ENCODE measurements around the gene IP6K3. TPM values are rescaled to one million over a fixed set of nuclear protein-coding genes. Genes with fewer than 3 reads are reported as not detected.

The IP6K3 gene
- total and polyA plus RNA-seq, 12 donors = 0.06 to 1.6 (median 0.71) TPM; not detected in 3

DNA sequence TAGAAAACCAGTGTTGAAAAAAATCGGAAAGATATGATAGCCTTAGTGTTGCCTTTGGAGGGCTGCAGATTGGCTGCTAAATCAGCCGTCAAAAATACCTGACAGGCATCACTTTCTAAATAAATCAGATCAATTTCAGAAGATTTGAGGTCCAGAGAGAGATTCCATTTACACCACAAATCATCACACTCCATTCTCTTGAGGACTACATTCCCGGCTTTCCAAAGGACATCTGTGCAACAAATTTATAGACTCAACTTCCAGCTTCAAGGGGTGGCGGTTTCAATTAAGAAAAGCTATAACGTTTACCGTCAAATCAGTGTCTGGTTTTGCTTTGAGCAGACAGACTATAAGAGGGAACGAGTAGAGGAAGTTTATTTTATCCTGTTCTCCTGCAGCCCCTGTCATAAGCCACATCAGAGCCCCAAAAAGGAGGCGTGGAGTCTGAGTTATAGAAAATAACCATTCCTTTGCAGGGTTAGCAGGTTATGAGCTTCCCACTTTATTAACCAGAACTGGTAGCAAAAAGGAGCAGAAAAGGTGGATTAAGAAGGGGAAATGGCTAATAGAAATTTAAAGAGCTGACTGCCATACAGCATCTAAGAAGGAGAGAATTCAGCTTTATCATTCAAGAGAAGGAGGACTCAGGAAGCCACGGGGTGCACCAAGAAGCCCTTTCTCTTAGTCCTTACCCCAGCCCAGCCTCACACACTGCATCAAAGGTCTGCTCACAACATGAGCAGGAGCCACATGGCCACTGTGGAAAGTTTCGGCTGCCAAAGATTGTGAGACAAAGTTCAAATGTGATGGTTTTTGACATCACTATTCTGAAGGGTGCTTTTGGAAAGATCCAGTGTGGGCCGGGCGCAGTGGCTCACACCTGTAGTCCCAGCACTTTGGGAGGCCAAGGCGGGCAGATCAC, 22.3 kb downstream of the IP6K3 start:
- Histone ChIP-seq H3K9me3 (replicated peaks in 1 of 3) (no peaks in the 10 kb centered on the region), H3K27ac (no peak overlapping the region), H3K27me3 (no peaks in the 10 kb centered on the region), H3K36me3 (replicated peaks in 1 of 2) (no peaks in the 10 kb centered on the region), H3K4me3 (no peak overlapping the region), H3K4me1 (replicated peaks in 1 of 2) (peaks cover 0 to 6% of the 10 kb centered on the region in 2 donors)
- WGBS, 4 donors = 74 to 78% (median 75%) methylated on average over 13 of the region's 13 CpGs
- DNase-seq = no peak
- TF ChIP-seq, protein P1, sequence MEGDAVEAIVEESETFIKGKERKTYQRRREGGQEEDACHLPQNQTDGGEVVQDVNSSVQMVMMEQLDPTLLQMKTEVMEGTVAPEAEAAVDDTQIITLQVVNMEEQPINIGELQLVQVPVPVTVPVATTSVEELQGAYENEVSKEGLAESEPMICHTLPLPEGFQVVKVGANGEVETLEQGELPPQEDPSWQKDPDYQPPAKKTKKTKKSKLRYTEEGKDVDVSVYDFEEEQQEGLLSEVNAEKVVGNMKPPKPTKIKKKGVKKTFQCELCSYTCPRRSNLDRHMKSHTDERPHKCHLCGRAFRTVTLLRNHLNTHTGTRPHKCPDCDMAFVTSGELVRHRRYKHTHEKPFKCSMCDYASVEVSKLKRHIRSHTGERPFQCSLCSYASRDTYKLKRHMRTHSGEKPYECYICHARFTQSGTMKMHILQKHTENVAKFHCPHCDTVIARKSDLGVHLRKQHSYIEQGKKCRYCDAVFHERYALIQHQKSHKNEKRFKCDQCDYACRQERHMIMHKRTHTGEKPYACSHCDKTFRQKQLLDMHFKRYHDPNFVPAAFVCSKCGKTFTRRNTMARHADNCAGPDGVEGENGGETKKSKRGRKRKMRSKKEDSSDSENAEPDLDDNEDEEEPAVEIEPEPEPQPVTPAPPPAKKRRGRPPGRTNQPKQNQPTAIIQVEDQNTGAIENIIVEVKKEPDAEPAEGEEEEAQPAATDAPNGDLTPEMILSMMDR (IDR thresholded peaks at IDR 0.05) = no peak
- TF ChIP-seq POLR2A (IDR thresholded peaks at IDR 0.05) = no peak
- intact Hi-C loops (cut with DNase I) = no loop called here

DNA sequence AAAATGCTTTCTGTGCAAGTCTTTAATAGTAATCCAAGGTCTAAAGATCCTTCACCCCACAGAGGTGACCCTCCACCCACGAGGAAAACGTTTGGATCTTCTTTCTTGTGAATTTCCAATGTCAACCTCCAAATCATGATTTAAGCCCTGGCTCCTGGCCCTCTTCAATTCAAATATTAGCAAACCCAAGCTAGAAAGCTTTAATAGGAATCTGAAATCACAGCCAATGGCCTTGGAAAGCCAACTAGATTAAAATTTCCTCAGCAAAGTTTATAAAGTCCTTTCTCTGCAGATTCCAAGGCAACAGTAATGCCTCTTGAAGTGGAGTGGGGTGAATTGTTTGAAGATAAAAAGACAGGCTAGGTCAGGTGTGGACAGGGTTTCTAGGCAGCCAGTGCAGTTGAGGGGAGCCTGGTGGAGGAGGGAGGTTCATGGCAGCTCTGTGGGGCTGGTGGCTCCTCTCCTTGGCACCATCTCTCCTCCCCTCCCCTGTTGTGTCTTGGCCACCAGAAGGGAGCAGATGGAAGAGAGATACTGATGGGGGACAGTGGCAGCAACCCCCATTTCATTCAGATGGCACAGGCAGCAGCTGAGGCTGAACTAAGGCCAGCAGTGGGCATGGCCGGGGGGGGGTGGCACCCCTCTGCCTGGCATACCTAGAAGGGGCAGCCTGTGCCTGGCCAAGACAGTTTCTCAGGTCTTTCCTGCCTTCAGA, 23.2 kb downstream of the IP6K3 start:
- no peak overlapping the region for H3K27ac ChIP-seq
- WGBS, 4 donors = 38 to 50% (median 43%) methylated on average over 3 of the region's 3 CpGs
- H3K4me3 ChIP-seq = no peak overlapping the region
- no peaks in the 10 kb centered on the region for H3K9me3 ChIP-seq (replicated peaks in 1 of 3)
- TF ChIP-seq, protein P1 (IDR thresholded peaks at IDR 0.05) = no peak
- no peak for TF ChIP-seq POLR2A (IDR thresholded peaks at IDR 0.05)
- H3K27me3 ChIP-seq = no peaks in the 10 kb centered on the region
- H3K36me3 ChIP-seq (replicated peaks in 1 of 2) = no peaks in the 10 kb centered on the region
- peaks cover 0 to 6% of the 10 kb centered on the region in 2 donors for H3K4me1 ChIP-seq (replicated peaks in 1 of 2)
- intact Hi-C loops (cut with DNase I) = no loop called here
- DNase-seq = no peak

DNA sequence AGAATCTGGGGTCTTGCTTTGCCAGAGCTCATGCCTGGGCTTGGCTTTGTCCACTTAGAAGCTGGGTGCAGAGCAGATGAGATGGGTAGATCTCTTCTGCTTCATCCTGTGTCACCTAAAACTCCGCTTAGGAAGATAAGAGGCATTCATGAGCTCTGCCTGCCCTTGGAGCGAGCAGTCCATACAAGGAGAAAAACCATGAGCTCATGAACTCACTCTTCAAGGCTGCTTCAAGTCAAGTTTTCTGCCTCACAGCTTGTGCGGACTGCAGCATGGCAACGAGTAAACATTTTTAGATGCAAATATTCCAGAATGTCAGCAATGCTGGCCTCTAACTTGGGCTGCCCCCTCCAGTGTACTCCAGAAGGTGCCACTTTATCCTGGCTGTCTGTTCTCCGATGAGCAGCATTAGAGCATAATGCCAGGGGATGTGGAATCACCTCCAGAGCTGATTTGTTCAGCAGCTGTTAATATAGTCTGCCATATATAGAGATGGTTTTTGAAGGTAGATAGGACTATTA, 24.5 kb downstream of the IP6K3 start:
- intact Hi-C loops (cut with DNase I) = no loop called here
- Histone ChIP-seq H3K9me3 (replicated peaks in 1 of 3) (no peaks in the 10 kb centered on the region), H3K4me3 (no peak overlapping the region), H3K27me3 (no peaks in the 10 kb centered on the region), H3K36me3 (replicated peaks in 1 of 2) (no peaks in the 10 kb centered on the region), H3K4me1 (replicated peaks in 1 of 2) (peaks cover 0 to 6% of the 10 kb centered on the region in 2 donors), H3K27ac (no peak overlapping the region)
- no peak for DNase-seq
- WGBS, 4 donors = 65 to 84% (median 71%) methylated on average over 4 to 5 of the region's 5 CpGs
- TF ChIP-seq POLR2A (IDR thresholded peaks at IDR 0.05) = no peak
- TF ChIP-seq, protein P1 (IDR thresholded peaks at IDR 0.05) = no peak

DNA sequence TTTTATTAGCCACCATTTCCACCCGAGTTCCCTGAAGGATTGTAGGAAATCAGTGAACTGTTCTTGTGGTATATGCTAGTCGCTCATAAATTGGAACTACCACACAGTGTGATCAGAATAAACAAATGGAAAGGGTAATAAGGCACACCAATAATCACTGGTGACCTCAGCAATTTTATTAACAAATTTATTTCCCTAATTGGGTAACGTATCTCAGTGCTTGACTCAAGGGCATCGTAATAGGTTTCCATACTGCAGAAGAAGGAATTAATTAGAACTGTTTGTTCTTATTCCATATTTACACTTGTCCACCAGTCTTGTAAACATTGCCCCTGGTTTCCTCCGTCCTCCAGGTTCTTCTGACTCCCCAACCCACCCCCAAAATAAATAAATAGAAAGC, 25.2 kb downstream of the IP6K3 start:
- H3K36me3 ChIP-seq (replicated peaks in 1 of 2) = no peaks in the 10 kb centered on the region
- no peak for DNase-seq
- H3K27me3 ChIP-seq = no peaks in the 10 kb centered on the region
- WGBS, 4 donors = 48 to 85% (median 55%) methylated on average over 5 of the region's 5 CpGs
- H3K4me1 ChIP-seq (replicated peaks in 1 of 2) = peaks cover 0 to 6% of the 10 kb centered on the region in 2 donors
- H3K9me3 ChIP-seq (replicated peaks in 1 of 3) = no peaks in the 10 kb centered on the region
- no peak overlapping the region for H3K4me3 ChIP-seq
- H3K27ac ChIP-seq = no peak overlapping the region
- TF ChIP-seq, protein P1 (IDR thresholded peaks at IDR 0.05) = no peak
- TF ChIP-seq POLR2A (IDR thresholded peaks at IDR 0.05) = no peak
- intact Hi-C loops (cut with DNase I) = no loop called here

Measured in adrenal gland (tissue), 12 donors.